GM19193 (cell line): Measurements from ENCODE around the gene SH2B3.

Source experiments
- POLR2A ChIP-seq: IDR thresholded peaks from 4 replicates; pipeline ENCODE4 v1.6.1; 2011; ENCODE audit not compliant: insufficient read depth, insufficient read length; ENCODE audit errors: extremely low read depth

The SH2B3 gene

DNA sequence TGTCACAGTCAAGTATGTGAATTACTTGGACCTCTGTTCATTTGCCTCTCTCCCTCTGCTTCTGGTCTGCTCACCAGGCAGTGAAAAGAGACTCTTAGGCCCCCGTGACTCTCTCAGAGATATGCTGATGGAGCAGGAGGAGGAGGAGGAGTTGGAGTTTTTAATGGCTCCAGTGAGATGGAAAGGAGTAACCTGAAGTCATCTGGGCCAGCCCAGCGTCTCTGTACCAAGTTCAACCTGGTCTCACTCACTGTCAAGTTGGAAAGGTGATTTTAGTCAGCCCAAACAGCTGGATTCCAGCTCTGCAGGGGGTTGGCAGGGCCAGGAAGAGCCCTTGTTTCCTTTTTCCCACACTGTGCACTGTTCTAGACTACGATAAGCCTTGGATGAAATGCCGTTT lies 48.6 kb downstream of the SH2B3 start:
- TF ChIP-seq POLR2A = no peak

DNA sequence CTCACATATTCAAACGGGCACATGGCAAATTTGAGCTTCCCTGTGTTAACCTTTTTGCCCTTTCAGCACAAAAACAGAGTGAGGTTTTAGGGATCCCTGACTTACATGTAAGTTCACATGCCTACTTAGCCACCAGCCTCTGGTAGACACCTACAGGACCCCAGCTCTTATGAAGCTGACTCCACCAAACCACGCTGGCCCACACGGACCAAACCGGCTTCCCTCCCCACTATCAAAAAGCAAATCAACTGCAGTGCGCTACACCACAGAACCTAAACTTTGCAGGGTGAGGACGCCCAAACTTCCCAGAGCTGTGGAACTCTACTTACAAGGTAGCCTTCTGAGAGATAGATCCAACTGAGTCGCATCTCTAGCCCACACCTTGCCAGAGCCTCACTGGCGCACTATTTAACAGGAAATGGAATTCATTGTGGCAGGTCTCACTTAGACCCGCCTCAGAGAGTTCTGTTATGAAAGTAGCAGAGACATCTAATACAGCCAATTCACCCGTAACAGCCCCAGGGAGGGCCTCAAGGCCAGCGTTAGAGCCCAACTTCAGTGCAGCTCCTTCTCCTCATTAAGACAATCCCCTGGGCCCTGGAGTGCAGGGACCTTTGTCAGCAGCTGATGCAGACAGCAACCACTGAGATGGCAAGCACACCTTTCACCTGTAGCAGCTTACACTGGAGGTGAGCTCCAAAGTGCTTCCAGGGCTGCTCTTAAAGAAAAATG lies 49.2 kb downstream of the SH2B3 start:
- TF ChIP-seq POLR2A = no peak

GRCh38 chr12:111455448-111456320 lies 50.0 kb downstream of the SH2B3 start:
- no peak for TF ChIP-seq POLR2A

DNA sequence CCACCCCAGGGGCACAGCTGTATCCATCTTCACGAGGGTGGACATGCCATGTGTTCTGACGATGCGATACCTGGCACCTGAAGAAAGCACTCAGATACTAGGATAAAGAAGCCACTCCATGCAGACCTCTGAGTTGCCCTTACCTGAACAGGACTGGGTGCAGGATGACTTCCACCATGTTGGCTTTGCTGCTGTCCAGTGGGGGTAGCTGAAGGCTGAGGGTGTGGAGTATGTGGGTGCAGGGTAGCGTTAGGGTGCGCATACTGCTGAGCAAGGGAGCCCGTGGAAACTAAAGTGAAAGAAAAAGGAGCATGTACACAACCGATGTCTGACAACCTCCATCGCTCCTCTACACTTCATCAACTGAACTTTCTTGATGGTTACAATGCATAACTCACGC lies 51.3 kb downstream of the SH2B3 start:
- TF ChIP-seq POLR2A = no peak

DNA sequence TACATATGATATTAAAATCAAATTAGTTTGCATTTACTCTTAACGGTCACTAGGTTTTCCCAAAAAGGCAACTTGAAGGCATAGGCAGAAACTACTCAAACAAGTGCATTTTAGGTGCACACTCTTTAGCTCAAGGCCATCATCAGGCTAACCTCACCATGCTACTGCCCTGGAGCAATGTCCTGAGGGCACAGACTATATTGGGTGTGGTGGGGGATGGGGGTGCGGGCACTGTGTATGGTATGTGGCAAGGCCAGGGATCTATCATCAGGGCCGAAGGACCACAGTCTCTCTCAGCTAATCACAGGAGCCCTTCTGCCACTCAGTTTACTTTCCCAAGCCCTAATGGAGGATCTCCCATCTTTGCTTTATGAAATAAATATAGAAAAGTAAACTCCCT lies 51.9 kb downstream of the SH2B3 start:
- no peak for TF ChIP-seq POLR2A

GRCh38 chr12:111458546-111459172 lies 52.9 kb downstream of the SH2B3 start:
- no peak for TF ChIP-seq POLR2A

DNA sequence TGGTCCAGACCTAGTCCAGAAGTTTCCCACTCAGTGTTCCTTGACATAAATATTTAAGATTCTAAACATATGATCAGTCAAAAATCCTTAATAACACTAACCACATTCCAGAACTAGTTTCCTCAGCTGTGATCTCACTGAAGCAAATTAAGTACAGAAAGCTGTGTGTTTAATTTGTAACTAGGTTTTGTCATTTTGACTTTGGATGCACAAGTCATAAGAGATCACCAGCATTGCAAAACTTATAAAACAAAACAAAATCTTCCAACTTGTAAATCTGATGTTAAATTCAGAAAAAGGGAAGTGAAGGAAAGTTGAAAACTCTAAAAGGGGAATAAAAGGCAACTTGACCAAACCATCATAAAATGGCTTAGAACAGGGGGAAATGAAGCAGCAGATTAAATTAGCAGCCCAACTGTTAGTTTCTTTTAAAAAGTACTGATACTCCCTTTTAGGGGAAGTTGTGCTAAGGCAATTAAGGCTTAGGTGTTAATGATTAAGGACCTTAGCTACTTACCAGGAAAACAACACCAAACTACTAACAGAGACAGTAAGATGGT lies 56.6 kb downstream of the SH2B3 start:
- no peak for TF ChIP-seq POLR2A

- no peak for TF ChIP-seq POLR2A
These were observed 61.6 kb downstream of the SH2B3 start for GRCh38 chr12:111467092-111467856.

DNA sequence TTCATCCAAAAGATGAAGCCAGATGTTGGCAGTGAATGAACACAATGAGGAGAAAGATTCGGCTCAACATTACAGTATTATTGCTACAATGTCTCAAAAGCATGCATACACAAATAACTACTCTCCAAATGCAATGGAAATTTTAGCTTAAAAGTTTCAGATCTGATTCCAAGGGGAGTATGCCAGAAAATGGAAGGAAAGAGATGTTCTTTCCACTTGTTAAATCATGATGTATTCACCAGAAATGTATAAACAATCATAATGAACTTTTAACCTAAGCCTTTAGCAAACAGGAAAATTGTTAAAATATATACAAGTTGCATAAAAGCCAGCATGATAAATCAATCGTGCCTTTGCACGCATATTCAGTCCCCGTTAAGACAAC lies 62.1 kb downstream of the SH2B3 start:
- TF ChIP-seq POLR2A = no peak

- no peak for TF ChIP-seq POLR2A
These were observed 63.7 kb downstream of the SH2B3 start for GRCh38 chr12:111469401-111469800.

GRCh38 chr12:111471236-111471635 lies 65.5 kb downstream of the SH2B3 start:
- no peak for TF ChIP-seq POLR2A

DNA sequence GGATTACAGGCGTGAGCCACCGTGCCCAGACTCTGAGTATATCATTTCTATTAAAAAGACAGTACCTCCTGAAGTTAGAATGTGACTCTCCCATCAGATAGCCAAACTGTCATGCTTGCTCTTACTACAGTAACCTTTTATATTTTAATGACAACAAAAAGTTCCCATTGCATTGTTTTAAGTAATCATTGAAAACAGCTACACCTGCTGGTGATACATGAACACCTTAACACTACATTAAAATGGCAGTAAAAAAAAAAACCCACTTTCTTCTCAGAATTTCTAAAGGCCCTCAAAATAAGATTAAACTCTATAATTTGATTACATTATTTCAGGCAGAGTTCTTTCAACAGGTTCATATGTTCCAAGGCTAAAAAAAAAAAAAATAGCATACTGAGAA lies 76.7 kb downstream of the SH2B3 start:
- no peak for TF ChIP-seq POLR2A

DNA sequence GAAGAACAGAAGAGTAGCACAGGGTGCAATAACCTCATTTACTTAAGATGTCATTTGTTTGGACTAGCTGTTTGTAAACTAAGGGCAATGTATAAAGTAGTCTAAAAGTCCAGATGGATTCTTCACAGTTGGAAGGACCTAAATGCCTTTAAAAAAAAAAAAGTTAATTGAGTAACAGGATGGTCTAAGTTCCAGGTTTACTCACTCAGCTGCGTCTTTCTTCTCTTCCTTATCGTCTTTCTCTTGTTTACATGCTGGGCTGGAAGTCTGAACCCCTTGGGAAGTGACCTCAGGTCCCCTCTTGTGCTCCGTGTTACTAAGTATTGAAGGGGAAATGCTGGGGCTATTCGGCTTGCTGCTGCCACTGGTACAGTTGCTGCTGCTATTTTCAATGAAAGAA lies 82.5 kb downstream of the SH2B3 start:
- TF ChIP-seq POLR2A = no peak

- no peak for TF ChIP-seq POLR2A
These were observed 83.1 kb downstream of the SH2B3 start for GRCh38 chr12:111488798-111489197.

DNA sequence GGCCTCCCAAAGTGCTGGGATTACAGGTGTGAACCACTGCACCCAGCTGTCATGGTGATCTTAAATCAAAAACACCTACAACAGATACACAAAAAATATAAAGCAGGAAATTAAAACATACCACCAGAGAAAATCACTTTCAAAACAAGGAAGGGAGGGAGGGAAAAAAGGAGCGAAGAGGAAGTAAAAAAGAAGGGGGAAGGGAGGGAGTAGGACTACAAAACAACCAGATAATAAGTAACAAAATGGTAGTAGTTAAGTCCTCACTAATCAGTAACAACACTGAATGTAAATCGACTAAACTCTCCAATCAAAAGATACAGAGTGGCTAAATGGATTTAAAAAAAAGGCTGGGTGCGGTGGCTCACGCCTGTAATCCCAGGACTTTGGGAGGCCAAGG lies 89.0 kb downstream of the SH2B3 start:
- TF ChIP-seq POLR2A = no peak
